Subcutaneous adipose tissue (tissue), 4 donors: ENCODE measurements around the gene ACTR8. TPM values are rescaled to one million over a fixed set of nuclear protein-coding genes. Genes with fewer than 3 reads are reported as not detected.

Source experiments
- CTCF ChIP-seq: fragments of 450-650 bp; IDR thresholded peaks from one replicate; pipeline ENCODE4 v1.5.1; 2016; ENCODE audit warnings: low read depth, mild to moderate bottlenecking, control low read depth, antibody characterized with exemption, moderate library complexity
- total RNA-seq, 4 donors: library from RNA; depleted of rRNA; stranded (reverse); fragments of >200 nt; gene quantifications; one replicate each; pipeline ENCODE4 v1.1.0, GENCODE V29; 2016

The ACTR8 gene
- total RNA-seq, 4 donors from 2014 or later = 11.7 to 28.9 (median 25.0) TPM

GRCh38 chr3:53837331-53837730, 44.6 kb downstream of the ACTR8 start:
- TF ChIP-seq CTCF = no peak

GRCh38 chr3:53836084-53836872, 45.7 kb downstream of the ACTR8 start:
- no peak for TF ChIP-seq CTCF

GRCh38 chr3:53835257-53835656, 46.7 kb downstream of the ACTR8 start:
- TF ChIP-seq CTCF = no peak

- no peak for TF ChIP-seq CTCF
Measured at GRCh38 chr3:53834429-53835095, 47.4 kb downstream of the ACTR8 start.

GRCh38 chr3:53833700-53834099, 48.3 kb downstream of the ACTR8 start:
- no peak for TF ChIP-seq CTCF

GRCh38 chr3:53833053-53833645, 48.8 kb downstream of the ACTR8 start:
- no peak for TF ChIP-seq CTCF

- TF ChIP-seq CTCF = no peak
Measured at GRCh38 chr3:53830944-53831343, 51.0 kb downstream of the ACTR8 start.
